ENCODE results near the gene DAAM2. TPM values are rescaled to one million over a fixed set of nuclear protein-coding genes. Genes with fewer than 3 reads are reported as not detected.

Gene DAAM2
- total RNA-seq, 1 experiment from 2014 or later, result 4.8 TPM

GRCh38 chr6:39861663-39862062 is 69.5 kb downstream of the DAAM2 start:
- Histone ChIP-seq H3K4me1 (ENCODE audit: insufficient read depth, low read length, poor library complexity, severe bottlenecking) (no peaks in the 10 kb centered on the region), H3K27me3 (replicated peaks; ENCODE audit: insufficient read depth, low read depth, low read length, poor library complexity) (no peaks in the 10 kb centered on the region), H3K36me3 (ENCODE audit: insufficient read depth, low read length, poor library complexity, severe bottlenecking) (no peaks in the 10 kb centered on the region), H3K4me3 (ENCODE audit: low read depth, low read length, poor library complexity, severe bottlenecking) (no peak overlapping the region), H3K9me3 (ENCODE audit: low read depth, low read length, poor library complexity, severe bottlenecking) (no peaks in the 10 kb centered on the region), H3K27ac (ENCODE audit: low read depth, low read length, poor library complexity, severe bottlenecking) (no peak overlapping the region)
- BruUV-seq (replicated peaks), result no TSS peak
- CTCF ChIA-PET, result no interaction called here
- TF ChIP-seq CTCF (conservative IDR thresholded peaks at IDR 0.05; ENCODE audit: low read depth, low read length), result no peak
- TF ChIP-seq EZH2 (IDR thresholded peaks at IDR 0.05; ENCODE audit: borderline replicate concordance, low read depth, low read length, poor library complexity, severe bottlenecking), result no peak
- peak; percentile 38 for DNase-seq (ENCODE audit: low spot score)
- POLR2A ChIA-PET (ENCODE audit: low non-redundant PET), result no interaction called here
- intact Hi-C loops (cut with micrococcal nuclease; ENCODE audit: unreplicated experiment), result no loop called here

GRCh38 chr6:39865011-39865888 is 73.1 kb downstream of the DAAM2 start:
- TF ChIP-seq EZH2 (IDR thresholded peaks at IDR 0.05; ENCODE audit: borderline replicate concordance, low read depth, low read length, poor library complexity, severe bottlenecking) (no peak), CTCF (conservative IDR thresholded peaks at IDR 0.05; ENCODE audit: low read depth, low read length) (peak; percentile 86)
- DNase-seq (ENCODE audit: low spot score), result peak; percentile 81
- Histone ChIP-seq H3K36me3 (ENCODE audit: insufficient read depth, low read length, poor library complexity, severe bottlenecking) (no peaks in the 10 kb centered on the region), H3K4me3 (ENCODE audit: low read depth, low read length, poor library complexity, severe bottlenecking) (no peak overlapping the region), H3K27ac (ENCODE audit: low read depth, low read length, poor library complexity, severe bottlenecking) (no peak overlapping the region), H3K9me3 (ENCODE audit: low read depth, low read length, poor library complexity, severe bottlenecking) (no peaks in the 10 kb centered on the region), H3K4me1 (ENCODE audit: insufficient read depth, low read length, poor library complexity, severe bottlenecking) (no peaks in the 10 kb centered on the region), H3K27me3 (replicated peaks; ENCODE audit: insufficient read depth, low read depth, low read length, poor library complexity) (no peaks in the 10 kb centered on the region)
- ChIA-PET POLR2A (ENCODE audit: low non-redundant PET) (no interaction called here), CTCF (interaction anchor here (0.6 to 1.0 kb wide), 3 partner anchors 14 to 1163 kb away, joined by 3 to 5 read pairs (median 4); no protein-coding TSS in a partner anchor)
- intact Hi-C loops (cut with micrococcal nuclease; ENCODE audit: unreplicated experiment), result no loop called here
- BruUV-seq (replicated peaks), result no TSS peak

- ChIA-PET CTCF (no interaction called here), POLR2A (ENCODE audit: low non-redundant PET) (no interaction called here)
- intact Hi-C loops (cut with micrococcal nuclease; ENCODE audit: unreplicated experiment), result no loop called here
Observed at GRCh38 chr6:39867592-39867991, 75.4 kb downstream of the DAAM2 start.

More at GRCh38 chr6:39867592-39867991, 75.4 kb downstream of the DAAM2 start:
- H3K9me3 ChIP-seq (ENCODE audit: low read depth, low read length, poor library complexity, severe bottlenecking), result no peaks in the 10 kb centered on the region
- no peaks in the 10 kb centered on the region for H3K36me3 ChIP-seq (ENCODE audit: insufficient read depth, low read length, poor library complexity, severe bottlenecking)
- BruUV-seq (replicated peaks), result no TSS peak
- H3K27me3 ChIP-seq (replicated peaks; ENCODE audit: insufficient read depth, low read depth, low read length, poor library complexity), result no peaks in the 10 kb centered on the region
- no peak for DNase-seq (ENCODE audit: low spot score)
- no peaks in the 10 kb centered on the region for H3K4me1 ChIP-seq (ENCODE audit: insufficient read depth, low read length, poor library complexity, severe bottlenecking)
- no peak for TF ChIP-seq CTCF (conservative IDR thresholded peaks at IDR 0.05; ENCODE audit: low read depth, low read length)
- TF ChIP-seq EZH2 (IDR thresholded peaks at IDR 0.05; ENCODE audit: borderline replicate concordance, low read depth, low read length, poor library complexity, severe bottlenecking), result no peak
- H3K4me3 ChIP-seq (ENCODE audit: low read depth, low read length, poor library complexity, severe bottlenecking), result no peak overlapping the region
- H3K27ac ChIP-seq (ENCODE audit: low read depth, low read length, poor library complexity, severe bottlenecking), result no peak overlapping the region

All from A673 (cell line).